Measurements from ENCODE around the gene IL11. TPM values are rescaled to one million over a fixed set of nuclear protein-coding genes. Genes with fewer than 3 reads are reported as not detected.

IL11 gene
- total and polyA plus RNA-seq, 2 of the 8 experiments (the other 6 are each of a cell fraction or from before 2014, with no cell fraction given), result 1.7 to 2.8 TPM

DNA sequence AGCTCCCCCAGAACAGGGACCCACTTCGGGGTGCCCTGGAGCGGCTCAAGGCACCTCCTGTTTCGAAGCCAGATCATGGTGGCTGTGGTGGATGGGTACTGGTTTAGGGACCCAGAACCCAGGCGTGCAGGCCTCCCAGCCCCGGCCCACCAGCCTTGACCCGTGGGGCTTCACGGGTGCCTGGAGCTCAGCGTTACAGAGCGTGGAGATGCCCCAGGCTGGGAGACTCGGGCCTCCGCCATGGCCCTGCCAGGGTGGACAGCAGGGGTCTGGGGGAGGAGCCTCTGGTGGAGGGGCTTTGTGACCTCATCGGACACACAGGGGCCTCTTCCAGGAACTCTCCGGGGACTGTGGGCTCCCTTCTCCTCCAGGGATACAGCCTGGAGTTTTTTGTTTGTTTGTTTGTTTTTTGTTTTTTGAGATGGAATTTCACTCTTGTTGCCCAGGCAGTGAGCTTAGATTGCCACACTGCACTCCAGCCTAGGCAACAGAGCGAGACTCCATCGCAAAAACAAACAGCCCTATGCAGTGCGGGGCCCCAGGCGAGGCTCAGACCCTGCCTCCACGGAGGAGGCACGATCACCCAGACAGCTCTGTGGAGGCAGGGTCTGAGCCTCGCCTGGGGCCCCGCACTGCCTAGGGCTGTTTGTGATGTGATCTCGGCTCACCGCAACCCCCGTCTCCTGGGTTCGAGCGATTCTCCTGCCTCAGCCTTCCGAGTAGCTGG is 7.1 kb downstream of the IL11 start, which contains the start of gene GARIN5B:
GARIN5B (minus strand) TSS at position 271 of the 727 bp plus-strand sequence; CDS start at position 77, 194 bp downstream.
- no peak within 1 kb of the TSS for H3K27ac ChIP-seq (ENCODE audit: low read depth, low read length)
- H4K20me1 ChIP-seq (replicated peaks in 1 of 2; ENCODE audit: control insufficient read depth in 1 of 2, insufficient read depth in 2 of 2, low read length in 2 of 2), result no peaks in the 10 kb centered on the region
- no peak within 1 kb of the TSS for H3K4me2 ChIP-seq (ENCODE audit: insufficient read depth in 1 of 2, low read depth in 2 of 2, low read length in 2 of 2)
- peak within 1 kb of the TSS; percentile 72; the same call in 1 of the 2 replicates for H2BK15ac ChIP-seq (ENCODE audit: low read length)
- no peaks in the 10 kb centered on the region for H3K79me2 ChIP-seq (ENCODE audit: control insufficient read depth in 1 of 2, insufficient read depth in 2 of 2, low read length in 2 of 2)
- peaks cover 0 to 12% (median 10%) of the 10 kb centered on the region in 4 experiments; a peak in 6 of 7 replicates for H3K27me3 ChIP-seq (replicated peaks in 1 of 4; ENCODE audit: control insufficient read depth in 3 of 4, extremely low read depth in 1 of 4, insufficient read depth in 3 of 4, low read length in 3 of 4)
- H2BK12ac ChIP-seq (ENCODE audit: low read depth, low read length), result peak within 1 kb of the TSS; percentile 50; the same call in 1 of the 2 replicates
- H3K4me3 ChIP-seq (ENCODE audit: extremely low read depth in 1 of 4, insufficient read depth in 2 of 4, low read depth in 3 of 4, low read length in 4 of 4), result no peak within 1 kb of the TSS
- H3K14ac ChIP-seq (ENCODE audit: insufficient read length), result no peak within 1 kb of the TSS
- H3K9me3 ChIP-seq (ENCODE audit: insufficient read depth in 2 of 2, low read depth in 1 of 2, low read length in 1 of 2), result no peaks in the 10 kb centered on the region
- peak within 1 kb of the TSS; percentile 31 for H4K5ac ChIP-seq (ENCODE audit: insufficient read length, low read depth, low read length)
- H3K9ac ChIP-seq (replicated peaks in 1 of 4; ENCODE audit: extremely low read depth in 1 of 4, low read depth in 3 of 4, low read length in 3 of 4), result no peak within 1 kb of the TSS
- H3K36me3 ChIP-seq (ENCODE audit: control insufficient read depth in 2 of 4, insufficient read depth in 4 of 4, low read length in 3 of 4), result no peaks in the 10 kb centered on the region
- H2BK20ac ChIP-seq (ENCODE audit: low read length), result no peak within 1 kb of the TSS
- H3K4me1 ChIP-seq (replicated peaks in 1 of 4; ENCODE audit: control insufficient read depth in 3 of 4, insufficient read depth in 4 of 4, low read length in 3 of 4), result peaks cover 0 to 10% (median 8%) of the 10 kb centered on the region in 4 experiments; a peak in 6 of 7 replicates
- peak within 1 kb of the TSS; percentile 96 for H4K8ac ChIP-seq (ENCODE audit: extremely low read depth, insufficient read depth, low read length)
- H2AFZ ChIP-seq (ENCODE audit: low read length), result no peak within 1 kb of the TSS
- H3K4ac ChIP-seq (replicated peaks; ENCODE audit: insufficient read length, low read depth, low read length), result no peak within 1 kb of the TSS
- H3K23ac ChIP-seq (ENCODE audit: insufficient read length), result no peak within 1 kb of the TSS
- WGBS, 2 experiments (ENCODE audit: extremely low coverage in 1 of 2, insufficient coverage in 1 of 2, insufficient read length in 1 of 2, insufficient replicate concordance in 2 of 2, low coverage in 1 of 2, low lambda C conversion rate in 2 of 2, missing lambda C conversion rate in 1 of 2), result 89% methylated on average over 22 of the region's 27 CpGs; no CpG with 5 or more reads in 1 of the 2 experiments
- CTCF ChIA-PET (ENCODE audit: partially characterized antibody), result interaction anchor here (0.7 to 2.5 kb wide), 4 partner anchors 9 to 217 kb away, joined by 3 to 11 read pairs (median 4); no protein-coding TSS in a partner anchor
- peak within 1 kb of the TSS; percentile 82; the same call in 1 of the 2 replicates for H2AK5ac ChIP-seq (ENCODE audit: low read depth, low read length)
- FAIRE-seq, result no peak
- DNase-seq (ENCODE audit: low read depth in 1 of 2, low spot score in 2 of 2), result no peak
- H3K56ac ChIP-seq (replicated peaks; ENCODE audit: insufficient read length, low read depth, low read length), result no peak within 1 kb of the TSS
- H2BK120ac ChIP-seq (replicated peaks; ENCODE audit: low read depth, low read length), result no peak within 1 kb of the TSS
- TF ChIP-seq CTBP2 (IDR thresholded peaks at IDR 0.05; ENCODE audit: borderline replicate concordance, insufficient read depth, insufficient read length, low read length) (no peak), SIN3A (conservative IDR thresholded peaks at IDR 0.05 in 1 of 2, IDR thresholded peaks at IDR 0.05 in 1 of 2; ENCODE audit: low read depth in 1 of 2, low read length in 2 of 2) (no peak), CBX8 (IDR thresholded peaks at IDR 0.05; ENCODE audit: borderline replicate concordance, low read depth, low read length) (no peak), KDM5A (IDR thresholded peaks at IDR 0.05; ENCODE audit: low read length) (no peak), CHD1 (IDR thresholded peaks at IDR 0.05; ENCODE audit: low read depth, low read length) (no peak)
- H4K91ac ChIP-seq (replicated peaks; ENCODE audit: insufficient read length, low read length), result no peak within 1 kb of the TSS
- no peak within 1 kb of the TSS; the same call in 1 of the 2 replicates for H3K18ac ChIP-seq (ENCODE audit: extremely low read depth, low read length)
- POLR2A ChIA-PET (ENCODE audit: partially characterized antibody), result interaction anchor here (0.6 to 3.8 kb wide), 11 partner anchors 10 to 44 kb away, joined by 3 to 16 read pairs (median 5); partner anchors contain the start of genes KMT5C and TMEM190
- H3K23me2 ChIP-seq (ENCODE audit: low read depth, low read length), result no peaks in the 10 kb centered on the region
- H2BK5ac ChIP-seq (ENCODE audit: low read depth, low read length), result no peak within 1 kb of the TSS; the same call in 1 of the 2 replicates
- no peaks in the 10 kb centered on the region for H3K79me1 ChIP-seq (ENCODE audit: low read depth, low read length)
